HCT116 (cell line): ENCODE data around the gene PCDH18. TPM values are rescaled to one million over a fixed set of nuclear protein-coding genes. Genes with fewer than 3 reads are reported as not detected.

Experiments used
- ATAC-seq: fragments of 200-7000 bp; cut with Tn5 transposase; 2 replicates; pipeline ENCODE4 v1.9.1; 2020; ENCODE audit warnings: mild to moderate bottlenecking, moderate library complexity
- BruUV-seq: library from RNA; stranded (reverse); fragments of 400-500 nt; replicated peaks from 2 replicates; lab custom pipeline; 2021; lab: Mats Ljungman, UMichigan
- CTCF ChIA-PET: fragments of 300-600 bp; sonication (Branson Sonifier 250); formaldehyde crosslinking; loops from one replicate; lab custom pipeline; 2021; ENCODE audit warnings: antibody characterized with exemption; lab: Charles Lee
- POLR2A ChIA-PET: fragments of 300-600, 350-600 bp; sonication (Branson Sonifier 250); formaldehyde crosslinking; loops from one replicate; lab custom pipeline; 2021; ENCODE audit warnings: antibody characterized with exemption; lab: Charles Lee
- RAD21 ChIA-PET, 2 experiments: fragments of 300-600 bp; sonication (Branson Sonifier 250); formaldehyde crosslinking; loops; one replicate each; lab custom pipeline; 2023; ENCODE audit warnings: low total read pairs in 2 of 2; ENCODE audit not compliant: uncharacterized antibody in 2 of 2, unreplicated experiment in 2 of 2, low non-redundant PET in 1 of 2; lab: Charles Lee
- DNase-seq: peaks from one replicate; pipeline ENCODE4 v3.0.0-alpha.2; 2010; ENCODE audit warnings: low read depth, low spot score
- H2AFZ ChIP-seq: fragments of 200-600 bp; shearing (Covaris generic), sonication (generic); 2 replicates; pipeline ENCODE4 v1.6.1; 2017; ENCODE audit warnings: low read depth, mixed run types, mixed read lengths, antibody characterized with exemption, low read length; ENCODE audit not compliant: poor library complexity, severe bottlenecking
- H3K27ac ChIP-seq: 2 replicates; pipeline ENCODE4 v1.5.1; 2012; ENCODE audit warnings: low read depth, low read length
- H3K27me3 ChIP-seq: fragments of 200-600 bp; sonication (generic); 2 replicates; pipeline ENCODE4 v1.6.1; 2016; ENCODE audit warnings: mixed run types, low read length, mixed read lengths; ENCODE audit not compliant: insufficient read depth
- H3K36me3 ChIP-seq, 2 experiments: fragments of 200-500 bp in 1 of 2; fragments of 200-600 bp in 1 of 2; sonication (Bioruptor generic) in 1 of 2; sonication (generic) in 1 of 2; 2 replicates each; pipeline versions ENCODE4 v1.5.1 to v1.6.1; 2014 to 2016; ENCODE audit warnings: low read length in 2 of 2, inconsistent platforms in 1 of 2, mixed read lengths in 1 of 2, mixed run types in 1 of 2; ENCODE audit not compliant: insufficient read depth in 2 of 2, control insufficient read depth in 1 of 2
- H3K4me1 ChIP-seq, 2 experiments: fragments of 200-600 bp in 1 of 2; sonication (generic) in 1 of 2; 2 replicates each; pipeline versions ENCODE4 v1.5.1 to v1.6.1; 2012 to 2017; ENCODE audit warnings: low read length in 2 of 2, inconsistent platforms in 1 of 2, mild to moderate bottlenecking in 1 of 2, mixed read lengths in 1 of 2, mixed run types in 1 of 2, moderate library complexity in 1 of 2; ENCODE audit not compliant: insufficient read depth in 2 of 2, control insufficient read depth in 1 of 2
- H3K4me2 ChIP-seq: fragments of 200-600 bp; sonication (generic); 2 replicates; pipeline ENCODE4 v1.6.1; 2017; ENCODE audit warnings: mixed run types, low read length, mixed read lengths
- H3K4me3 ChIP-seq, 2 experiments: fragments of 200-600 bp in 1 of 2; sonication (generic) in 1 of 2; replicated peaks in 1 of 2; 2 replicates each; pipeline ENCODE4 v1.5.1; 2011 to 2016; ENCODE audit warnings: low read length in 2 of 2, control low read depth in 1 of 2, low read depth in 1 of 2, mild to moderate bottlenecking in 1 of 2, mixed read lengths in 1 of 2, mixed run types in 1 of 2
- H3K79me2 ChIP-seq: fragments of 200-600 bp; sonication (generic); 2 replicates; pipeline ENCODE4 v1.6.1; 2017; ENCODE audit warnings: mild to moderate bottlenecking, mixed run types, low read length, moderate library complexity, mixed read lengths; ENCODE audit not compliant: insufficient read depth
- H3K9ac ChIP-seq: fragments of 200-600 bp; sonication (generic); 2 replicates; pipeline ENCODE4 v1.6.1; 2016; ENCODE audit warnings: low read length, mixed read lengths
- H3K9me2 ChIP-seq: fragments of 200-600 bp; sonication (generic), shearing (Covaris generic); 2 replicates; pipeline ENCODE4 v1.6.1; 2017; ENCODE audit warnings: mixed run types, mild to moderate bottlenecking, moderate library complexity; ENCODE audit not compliant: insufficient read depth
- H3K9me3 ChIP-seq, 2 experiments: fragments of 200-500 bp in 1 of 2; fragments of 200-600 bp in 1 of 2; sonication (Bioruptor generic) in 1 of 2; sonication (generic) in 1 of 2; 2 replicates each; pipeline ENCODE4 v1.6.1; 2014 to 2017; ENCODE audit warnings: low read length in 2 of 2, mixed read lengths in 2 of 2, inconsistent platforms in 1 of 2, low read depth in 1 of 2, mild to moderate bottlenecking in 1 of 2, mixed run types in 1 of 2, moderate library complexity in 1 of 2; ENCODE audit not compliant: control insufficient read depth in 1 of 2, insufficient read depth in 1 of 2
- H4K20me1 ChIP-seq: fragments of 200-600 bp; sonication (generic), shearing (Covaris generic); 2 replicates; pipeline ENCODE4 v1.6.1; 2017; ENCODE audit warnings: mixed run types, mild to moderate bottlenecking, moderate library complexity; ENCODE audit not compliant: insufficient read depth
- ATF3 ChIP-seq: IDR thresholded peaks from 2 replicates; pipeline ENCODE4 v1.6.1; 2012
- CEBPB ChIP-seq: IDR thresholded peaks from 2 replicates; pipeline ENCODE4 v1.6.1; 2012; ENCODE audit warnings: low read depth
- CTCF ChIP-seq, 3 experiments: fragments of 200-600 bp in 1 of 3; sonication (generic) in 1 of 3; IDR thresholded peaks in 2 of 3; conservative IDR thresholded peaks in 1 of 3; 2 replicates each; pipeline ENCODE4 v1.5.1; 2012 to 2017; ENCODE audit warnings: low read depth in 2 of 3, low read length in 2 of 3, antibody characterized with exemption in 1 of 3, borderline replicate concordance in 1 of 3, control low read depth in 1 of 3, mild to moderate bottlenecking in 1 of 3, mixed read lengths in 1 of 3, mixed run types in 1 of 3, moderate library complexity in 1 of 3; ENCODE audit not compliant: insufficient read depth in 1 of 3
- EGR1 ChIP-seq: IDR thresholded peaks from 2 replicates; pipeline ENCODE4 v1.6.1; 2012; ENCODE audit warnings: low read depth
- ELF1 ChIP-seq: IDR thresholded peaks from 2 replicates; pipeline ENCODE4 v1.6.1; 2012; ENCODE audit warnings: low read depth, borderline replicate concordance
- FOSL1 ChIP-seq: IDR thresholded peaks from 2 replicates; pipeline ENCODE4 v1.6.1; 2012; ENCODE audit warnings: low read depth
- JUND ChIP-seq: IDR thresholded peaks from 2 replicates; pipeline ENCODE4 v1.6.1; 2012
- MAX ChIP-seq: IDR thresholded peaks from 2 replicates; pipeline ENCODE4 v1.6.1; 2012
- POLR2A ChIP-seq: IDR thresholded peaks from 2 replicates; pipeline ENCODE4 v1.7.0; 2011; ENCODE audit warnings: borderline replicate concordance; ENCODE audit not compliant: insufficient read depth, insufficient read length; ENCODE audit errors: extremely low read depth
- POLR2AphosphoS5 ChIP-seq: IDR thresholded peaks from 2 replicates; pipeline ENCODE4 v1.6.1; 2011; ENCODE audit warnings: mild to moderate bottlenecking, low read depth, low read length, moderate library complexity
- RAD21 ChIP-seq: IDR thresholded peaks from 2 replicates; pipeline ENCODE4 v1.6.1; 2012; ENCODE audit warnings: low read depth, mild to moderate bottlenecking
- REST ChIP-seq: IDR thresholded peaks from 2 replicates; pipeline ENCODE4 v1.6.1; 2012; ENCODE audit warnings: low read depth
- SIN3A ChIP-seq: IDR thresholded peaks from 2 replicates; pipeline ENCODE4 v1.6.1; 2012; ENCODE audit warnings: low read depth
- SP1 ChIP-seq: IDR thresholded peaks from 2 replicates; pipeline ENCODE4 v1.6.1; 2012; ENCODE audit warnings: low read depth
- SRF ChIP-seq: IDR thresholded peaks from 2 replicates; pipeline ENCODE4 v1.6.1; 2012; ENCODE audit warnings: low read depth
- TCF7L2 ChIP-seq: IDR thresholded peaks from 2 replicates; pipeline ENCODE4 v1.7.0; 2011; ENCODE audit warnings: borderline replicate concordance, inconsistent platforms; ENCODE audit not compliant: insufficient read depth, insufficient read length; ENCODE audit errors: extremely low read depth
- ZFX ChIP-seq: fragments of 450-650 bp; IDR thresholded peaks from 2 replicates; pipeline ENCODE4 v1.6.1; 2017
- ZNF274 ChIP-seq: fragments of 200-500 bp; sonication (Bioruptor generic); IDR thresholded peaks from 2 replicates; pipeline ENCODE4 v1.6.1; 2014; ENCODE audit warnings: mild to moderate bottlenecking, low read depth, low read length, inconsistent platforms
- intact Hi-C: fragments of 100-400 bp; cut with micrococcal nuclease; formaldehyde crosslinking; loops from 2 replicates; pipeline ENCODE4 v1.10.0; 2022
- total RNA-seq: library from RNA; stranded (reverse); gene quantifications from one replicate; pipeline ENCODE4 v1.2.1, GENCODE V29; 2021; ENCODE audit not compliant: unreplicated experiment

The PCDH18 gene
- total RNA-seq, 1 experiment from 2014 or later: 0.17 TPM

- ChIA-PET RAD21 (no interaction called here), CTCF (no interaction called here), POLR2A (no interaction called here)
- no peaks in the 10 kb centered on the region for H3K27me3 ChIP-seq
- no peak for DNase-seq
- H3K4me1 ChIP-seq: no peaks in the 10 kb centered on the region
- H3K9ac ChIP-seq: no peak overlapping the region
- TF ChIP-seq JUND: no peak
- no peak for TF ChIP-seq RAD21
- no peak for TF ChIP-seq ZNF274
- no peak for TF ChIP-seq POLR2A
- no peak for TF ChIP-seq ELF1
- TF ChIP-seq, all 23 proteins: peak for 0
- ATAC-seq: no peak
- intact Hi-C loops: no loop called here
- H3K9me2 ChIP-seq: no peaks in the 10 kb centered on the region
- no peak overlapping the region for H3K4me2 ChIP-seq
- no peak overlapping the region for H3K27ac ChIP-seq
- no peak overlapping the region for H3K4me3 ChIP-seq
- H3K79me2 ChIP-seq: no peaks in the 10 kb centered on the region
- H3K36me3 ChIP-seq: no peaks in the 10 kb centered on the region
- H2AFZ ChIP-seq: no peak overlapping the region
- BruUV-seq: no TSS peak
- no peaks in the 10 kb centered on the region for H3K9me3 ChIP-seq
- H4K20me1 ChIP-seq: no peaks in the 10 kb centered on the region
Observed at GRCh38 chr4:137572163-137572562, 39.9 kb upstream of the PCDH18 start.

- RAD21 ChIA-PET: no interaction called here
- BruUV-seq: no TSS peak
- CTCF ChIA-PET: no interaction called here
- H2AFZ ChIP-seq: no peak overlapping the region
- ATAC-seq: no peak
- no peaks in the 10 kb centered on the region for H3K9me3 ChIP-seq
- H3K4me2 ChIP-seq: no peak overlapping the region
- TF ChIP-seq POLR2AphosphoS5 (no peak), REST (no peak), FOSL1 (no peak), SIN3A (no peak), CEBPB (no peak), JUND (no peak), EGR1 (no peak), SRF (no peak), RAD21 (no peak), ELF1 (no peak), SP1 (no peak), ZFX (no peak), MAX (no peak), CTCF (IDR thresholded peaks at IDR 0.05 in 2 of 3, conservative IDR thresholded peaks at IDR 0.05 in 1 of 3; ENCODE audit: borderline replicate concordance in 1 of 3, insufficient read depth in 1 of 3, low read depth in 2 of 3, low read length in 2 of 3) (no peak), ATF3 (no peak), TCF7L2 (no peak)
- no peaks in the 10 kb centered on the region for H3K27me3 ChIP-seq
- DNase-seq: no peak
- no peak overlapping the region for H3K27ac ChIP-seq
- intact Hi-C loops: no loop called here
- no peaks in the 10 kb centered on the region for H3K4me1 ChIP-seq
- no peak overlapping the region for H3K9ac ChIP-seq
- no peak overlapping the region for H3K4me3 ChIP-seq
- H3K79me2 ChIP-seq: no peaks in the 10 kb centered on the region
- POLR2A ChIA-PET: no interaction called here
- H3K36me3 ChIP-seq: no peaks in the 10 kb centered on the region
- H3K9me2 ChIP-seq: no peaks in the 10 kb centered on the region
- no peaks in the 10 kb centered on the region for H4K20me1 ChIP-seq
Observed at GRCh38 chr4:137559801-137560200, 27.5 kb upstream of the PCDH18 start.
